Right lobe of liver (tissue), 4 donors: ENCODE measurements around the gene CHAD.

ENCODE experiments used
- CTCF ChIP-seq, 4 donors: fragments of 200-600 bp in 3 of 4; fragments of 450-650 bp in 1 of 4; IDR thresholded peaks; one replicate each; pipeline versions ENCODE4 v1.5.1 to v1.8.0; 2016 to 2022; ENCODE audit warnings: antibody characterized with exemption in 4 of 4, mild to moderate bottlenecking in 2 of 4
- POLR2A ChIP-seq: fragments of 450-650 bp; IDR thresholded peaks from one replicate; pipeline ENCODE4 v1.6.1; 2017; ENCODE audit warnings: antibody characterized with exemption, mild to moderate bottlenecking
- donor health status: DM: no; HTN: no; CAD: no.
- donor health status: DM: no; HTN: no; CAD: no.
- donor health status: DM: no; HTN: yes; CAD: no.

- TF ChIP-seq CTCF (IDR thresholded peaks at IDR 0.05), result no peak
- TF ChIP-seq POLR2A, result no peak
Observed at GRCh38 chr17:50474523-50474922, 5.8 kb upstream of the CHAD start.
